GM12878 (cell line): ENCODE data around the gene DSTYK.

Source experiments
- CTCF ChIP-seq, 3 experiments: IDR thresholded peaks in 2 of 3; conservative IDR thresholded peaks in 1 of 3; 2 replicates each; pipeline ENCODE4 v1.5.1; 2011; ENCODE audit warnings: low read depth in 3 of 3, low read length in 3 of 3, mild to moderate bottlenecking in 3 of 3, control low read depth in 2 of 3, moderate library complexity in 2 of 3, inconsistent platforms in 1 of 3, mixed read lengths in 1 of 3; ENCODE audit not compliant: control insufficient read depth in 2 of 3, insufficient read depth in 1 of 3; ENCODE audit errors: extremely low read depth in 1 of 3
- ESRRA ChIP-seq: IDR thresholded peaks from 2 replicates; pipeline ENCODE4 v1.6.1; 2012; ENCODE audit warnings: mild to moderate bottlenecking, low read length, improper control_type of control experiment
- FOXM1 ChIP-seq: IDR thresholded peaks from 2 replicates; pipeline ENCODE4 v1.6.1; 2012; ENCODE audit warnings: low read depth, mild to moderate bottlenecking, inconsistent platforms, low read length, moderate library complexity
- GABPA ChIP-seq: IDR thresholded peaks from 2 replicates; pipeline ENCODE4 v1.6.1; 2014; ENCODE audit warnings: antibody characterized with exemption, low read depth, mild to moderate bottlenecking, inconsistent platforms
- POLR2A ChIP-seq: IDR thresholded peaks from 2 replicates; pipeline ENCODE4 v1.6.1; 2011; ENCODE audit warnings: low read depth, mild to moderate bottlenecking, low read length
- POLR2AphosphoS5 ChIP-seq: IDR thresholded peaks from 2 replicates; pipeline ENCODE4 v1.6.1; 2011; ENCODE audit warnings: mild to moderate bottlenecking, low read length, inconsistent platforms
- RELA ChIP-seq: fragments of 450-650 bp; IDR thresholded peaks from 2 replicates; pipeline ENCODE4 v1.8.0; 2014; ENCODE audit warnings: borderline replicate concordance; ENCODE audit not compliant: partially characterized antibody
- REST ChIP-seq: IDR thresholded peaks from 2 replicates; pipeline ENCODE4 v1.6.1; 2012; ENCODE audit warnings: mild to moderate bottlenecking, low read depth, low read length
- SIN3A ChIP-seq: IDR thresholded peaks from 2 replicates; pipeline ENCODE4 v1.6.1; 2012; ENCODE audit warnings: low read depth, low read length, improper control_type of control experiment
- SRF ChIP-seq, 2 experiments: IDR thresholded peaks; 2 replicates each; pipeline ENCODE4 v1.6.1; 2011; ENCODE audit warnings: low read depth in 2 of 2, low read length in 2 of 2, mild to moderate bottlenecking in 1 of 2, moderate library complexity in 1 of 2
- TCF7 ChIP-seq: IDR thresholded peaks from 2 replicates; pipeline ENCODE4 v1.6.1; 2014; ENCODE audit warnings: antibody characterized with exemption, borderline replicate concordance
- USF2 ChIP-seq: IDR thresholded peaks from 2 replicates; pipeline ENCODE4 v1.6.1; 2011; ENCODE audit warnings: low read depth, low read length, improper control_type of control experiment, borderline replicate concordance
- ZNF24 ChIP-seq: fragments of 450-650 bp; IDR thresholded peaks from 2 replicates; pipeline ENCODE4 v1.6.1; 2017; ENCODE audit warnings: antibody characterized with exemption, mild to moderate bottlenecking

- TF ChIP-seq POLR2A (no peak), USF2 (no peak), CTCF (IDR thresholded peaks at IDR 0.05 in 2 of 3, conservative IDR thresholded peaks at IDR 0.05 in 1 of 3; ENCODE audit: control insufficient read depth in 2 of 3, extremely low read depth in 1 of 3, insufficient read depth in 1 of 3, low read depth in 3 of 3, low read length in 3 of 3) (no peak), FOXM1 (no peak), POLR2AphosphoS5 (no peak), SIN3A (no peak), REST (no peak), ZNF24 (no peak), TCF7 (no peak), ESRRA (no peak), SRF (IDR thresholded peaks at IDR 0.05; ENCODE audit: low read depth in 2 of 2, low read length in 2 of 2) (no peak), GABPA (no peak), RELA (no peak)
These were observed 11.6 kb downstream of the DSTYK start for GRCh38 chr1:205199931-205200299.
